Measurements from ENCODE around the gene FERD3L.
"Not testable (repeated sequence)": the region's sequence is repeated elsewhere in the genome, so short reads cannot be mapped to it uniquely, and the experiment has no call there.

FERD3L gene

DNA sequence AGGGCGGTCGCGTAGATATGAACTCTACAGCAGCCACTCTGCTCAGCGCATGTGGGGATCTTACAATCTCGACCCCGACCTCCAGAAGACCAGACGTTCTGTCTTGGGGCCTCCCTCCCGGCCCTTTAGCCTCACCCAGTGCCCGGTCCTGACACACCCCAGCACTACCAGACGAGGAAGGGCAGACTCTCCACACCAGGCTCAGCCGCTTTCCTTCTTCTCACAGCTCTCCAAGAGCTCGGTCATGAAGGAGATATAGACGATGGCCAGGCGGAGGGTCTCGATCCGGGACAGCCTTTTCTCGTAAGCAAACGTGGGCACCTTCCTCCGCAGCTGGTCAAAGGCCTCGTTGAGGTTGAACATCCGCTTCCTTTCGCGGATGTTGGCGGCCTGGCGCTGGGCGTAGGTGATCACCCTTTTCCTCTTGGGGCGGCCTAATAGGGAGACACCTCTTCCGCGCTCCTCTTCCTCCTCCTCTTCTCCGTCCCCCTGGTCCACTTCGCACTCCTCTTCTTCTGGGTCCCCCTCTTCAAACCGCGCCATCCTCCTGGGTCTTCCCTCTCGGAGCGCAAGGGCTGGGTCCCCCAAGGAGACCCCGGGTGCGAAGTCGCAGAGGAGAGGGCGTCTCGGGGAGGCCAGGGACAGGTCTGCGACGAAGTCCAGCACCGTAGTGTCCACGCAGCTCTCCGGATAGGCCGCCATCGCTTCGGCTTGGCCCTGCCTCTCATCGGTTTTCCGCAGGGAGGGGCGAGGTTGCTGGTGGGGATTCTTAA lies at the start of gene FERD3L:
FERD3L (minus strand) TSS at position 761 of the 773 bp plus-strand sequence; CDS start at position 702, 59 bp downstream.
- no peak for DNase-seq (ENCODE audit: low read depth in 1 of 2, low spot score in 1 of 2)

- DNase-seq (ENCODE audit: low read depth in 1 of 2, low spot score in 1 of 2): not testable (repeated sequence)
Measured at GRCh38 chr7:19194417-19194816, 49.2 kb upstream of the FERD3L start.

DNA sequence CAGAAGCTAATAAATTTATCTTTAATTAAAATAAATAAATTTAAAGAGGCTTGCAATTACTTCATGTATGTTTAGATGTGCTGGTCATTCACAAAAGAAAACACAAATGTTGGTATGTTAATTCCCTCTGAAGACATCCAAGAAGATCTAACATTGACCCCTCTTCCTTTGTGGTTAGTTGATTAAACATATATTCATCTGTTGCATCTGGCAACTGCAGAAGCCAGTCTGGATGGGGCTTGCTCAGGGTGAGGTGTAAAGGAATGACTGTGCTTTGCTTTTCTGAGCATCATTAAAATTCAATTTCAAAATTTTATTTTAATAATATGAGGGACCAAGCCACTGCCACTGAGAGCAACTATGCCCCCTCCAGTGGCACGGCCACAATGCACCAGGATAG lies 36.4 kb upstream of the FERD3L start:
- no peak for DNase-seq (ENCODE audit: low read depth in 1 of 2, low spot score in 1 of 2)

- DNase-seq (ENCODE audit: low read depth in 1 of 2, low spot score in 1 of 2): no peak
Measured at GRCh38 chr7:19178595-19178994, 33.4 kb upstream of the FERD3L start.

DNA sequence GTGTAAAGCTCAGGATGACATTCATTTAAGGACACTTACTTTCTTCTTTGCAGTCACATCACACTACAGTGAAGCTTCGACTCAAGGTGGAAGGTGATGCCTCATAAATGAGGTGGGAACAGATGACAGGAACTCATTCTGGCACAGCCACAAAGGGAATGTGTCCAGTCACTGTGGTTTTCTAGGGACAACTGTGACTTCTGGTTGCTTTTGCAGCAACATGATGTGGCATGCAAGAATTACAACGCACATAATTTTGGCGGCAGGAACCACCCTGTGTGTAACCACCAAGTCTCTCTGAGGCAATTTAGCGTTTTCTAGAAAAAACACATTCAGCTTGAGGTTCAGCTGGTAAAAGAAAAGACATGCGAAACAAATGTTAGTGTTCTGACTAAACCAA lies 32.0 kb upstream of the FERD3L start:
- DNase-seq (ENCODE audit: low read depth in 1 of 2, low spot score in 1 of 2): no peak

DNA sequence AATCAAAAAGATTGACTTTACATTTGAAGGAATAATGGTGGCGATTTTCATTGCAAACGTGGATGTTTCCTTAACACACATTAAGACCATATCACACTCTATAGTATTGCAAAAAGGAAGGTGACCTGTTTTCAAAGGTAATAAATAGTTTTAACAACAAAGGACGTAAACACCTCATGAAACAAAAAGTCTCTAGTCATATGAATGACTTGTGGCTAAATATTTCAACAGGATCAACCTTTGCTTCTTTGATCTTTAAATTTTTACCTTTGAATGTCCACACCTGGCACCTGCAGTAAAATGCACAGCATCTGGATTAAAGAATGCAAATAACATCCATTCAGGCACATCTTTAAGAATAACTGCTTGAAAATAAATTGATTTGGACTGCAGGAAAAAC lies 30.0 kb upstream of the FERD3L start:
- no peak for DNase-seq (ENCODE audit: low read depth in 1 of 2, low spot score in 1 of 2)

GRCh38 chr7:19161671-19162070 lies 16.4 kb upstream of the FERD3L start:
- DNase-seq (ENCODE audit: low read depth in 1 of 2, low spot score in 1 of 2): no peak

DNA sequence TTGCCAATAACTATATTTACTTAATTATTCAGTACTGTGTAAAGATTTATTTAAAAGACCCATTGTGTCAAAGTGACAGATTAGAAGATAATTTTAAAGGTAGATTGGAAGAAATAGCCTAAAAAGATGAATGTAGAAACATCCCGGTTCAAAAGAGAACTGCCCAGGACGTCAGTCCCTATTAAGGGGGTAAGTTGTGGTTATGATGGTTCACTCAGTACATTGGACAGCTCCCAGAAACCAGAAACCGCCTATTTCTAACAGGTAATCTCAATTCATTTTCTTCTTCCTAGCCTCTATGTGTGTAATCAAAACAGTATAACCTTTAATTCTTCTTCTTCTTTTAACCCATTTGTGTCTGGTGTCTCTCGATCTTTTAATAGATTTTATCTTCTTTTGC lies 1.5 kb upstream of the FERD3L start:
- DNase-seq (ENCODE audit: low read depth in 1 of 2, low spot score in 1 of 2): no peak

DNA sequence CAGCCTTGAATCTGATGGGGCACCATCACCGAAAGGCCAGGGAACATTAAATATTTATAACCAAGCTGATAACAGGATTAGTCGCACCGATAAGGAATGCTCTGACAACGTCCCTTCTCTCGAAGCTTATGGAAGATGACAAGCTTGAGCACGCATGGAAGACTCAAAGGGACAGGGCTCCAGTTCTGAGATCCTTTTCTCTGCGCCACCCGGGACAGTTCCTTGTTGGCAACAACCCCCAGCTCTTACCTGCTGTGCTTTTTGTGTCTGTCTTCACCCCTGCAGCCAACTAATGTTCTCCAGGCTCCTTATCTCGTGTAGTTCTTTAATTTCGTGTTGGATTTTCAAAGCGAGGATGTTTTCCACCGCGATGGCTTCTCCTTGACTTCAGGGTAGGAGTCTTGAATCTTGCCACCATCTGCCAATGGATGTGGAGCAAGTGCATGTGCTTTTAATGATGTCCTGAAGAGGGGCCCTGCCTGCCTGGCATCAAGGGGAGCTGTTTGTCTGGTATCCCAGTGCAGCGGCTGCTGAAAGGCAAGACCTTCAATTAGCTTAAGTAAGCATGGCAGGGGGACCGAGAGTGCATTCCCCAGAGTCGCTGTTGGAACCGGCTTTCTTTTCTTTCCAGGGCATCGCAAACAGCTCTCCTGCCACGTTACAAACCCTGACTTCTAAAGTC lies 354 bp upstream of the FERD3L start:
- DNase-seq (ENCODE audit: low read depth in 1 of 2, low spot score in 1 of 2): no peak

DNA sequence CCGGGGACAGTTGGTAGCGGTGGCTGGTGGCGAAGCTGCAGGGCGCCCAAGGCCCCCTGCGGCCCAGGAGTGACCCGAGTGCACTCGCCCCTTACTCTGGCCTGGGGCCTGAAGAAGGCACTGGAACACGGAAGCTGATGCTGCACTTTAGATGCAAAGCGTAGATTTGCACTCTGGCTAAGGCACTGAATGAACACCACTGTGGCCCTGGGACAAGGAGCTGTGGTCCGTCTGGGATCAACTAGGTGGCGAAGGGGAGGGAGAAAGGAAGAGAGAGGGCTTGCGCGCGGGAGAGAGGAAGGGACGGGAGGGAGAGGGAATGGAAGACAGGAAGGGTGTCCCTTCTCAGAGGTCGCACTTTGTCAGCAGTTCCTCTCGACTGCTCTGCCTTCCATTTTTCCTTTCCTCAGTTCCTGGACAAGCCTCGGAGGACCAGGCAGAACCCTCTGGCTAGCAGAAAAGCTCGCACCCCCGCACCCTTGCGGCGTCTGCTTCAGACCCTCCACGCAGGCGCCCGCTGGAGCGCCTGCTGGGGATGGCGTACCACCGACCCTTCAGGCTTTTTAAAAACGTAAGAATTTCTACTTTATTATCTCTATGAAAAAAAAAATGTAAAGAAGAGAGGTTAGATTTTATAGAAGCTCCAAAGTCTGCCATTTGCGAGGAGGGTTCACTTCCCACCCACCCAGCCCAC lies 1.2 kb downstream of the FERD3L start:
- no peak for DNase-seq (ENCODE audit: low read depth in 1 of 2, low spot score in 1 of 2)

DNA sequence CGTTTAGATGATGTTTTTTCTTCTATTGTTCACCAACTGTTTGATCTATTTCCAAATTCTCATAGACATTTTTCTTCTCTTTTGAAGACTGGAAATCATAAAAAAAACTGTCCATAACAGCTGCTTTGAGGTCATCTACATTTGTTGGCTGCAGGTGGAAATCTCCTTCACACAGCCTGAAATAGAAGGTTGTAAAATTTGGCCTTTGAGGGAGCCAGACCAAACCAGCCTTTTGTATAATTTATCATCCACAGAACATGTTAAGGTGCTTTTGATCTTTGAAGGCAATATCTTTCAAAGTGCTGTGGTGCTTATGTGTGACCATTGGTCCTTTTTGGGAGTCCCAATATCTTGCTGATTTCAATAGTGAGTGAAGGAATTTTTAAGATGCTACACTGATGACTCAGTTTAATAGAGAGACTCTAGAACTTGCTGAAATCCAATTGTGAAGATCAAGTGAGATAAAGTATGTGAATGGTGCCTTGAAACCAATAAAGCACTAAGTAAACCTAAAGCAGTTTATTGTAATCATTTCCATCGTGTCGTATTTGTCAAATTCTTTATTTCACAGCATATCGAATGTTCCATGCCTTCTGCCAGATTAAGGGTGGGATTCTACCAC lies 5.4 kb downstream of the FERD3L start:
- DNase-seq (ENCODE audit: low read depth in 1 of 2, low spot score in 1 of 2): no peak

DNA sequence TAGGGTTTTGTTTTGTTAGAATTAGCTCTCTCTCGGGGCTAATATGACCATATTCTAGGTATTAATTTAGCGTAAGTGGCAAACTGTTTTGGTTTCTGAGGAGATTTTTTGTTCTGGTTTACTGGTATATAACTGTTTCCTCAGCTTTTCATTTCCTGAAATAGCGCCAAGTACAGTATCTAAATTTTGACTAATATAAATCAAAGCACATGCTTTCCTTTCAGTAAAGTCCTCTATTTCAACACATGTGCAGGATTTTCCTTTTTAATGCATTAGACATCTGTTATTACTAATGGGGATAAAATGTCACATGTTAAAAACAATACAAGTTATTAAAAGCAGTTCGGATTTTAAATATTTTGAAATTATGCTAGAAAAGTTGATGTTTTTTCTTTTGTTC lies 11.3 kb downstream of the FERD3L start:
- DNase-seq (ENCODE audit: low read depth in 1 of 2, low spot score in 1 of 2): no peak

GRCh38 chr7:19133390-19133789 lies 11.8 kb downstream of the FERD3L start:
- no peak for DNase-seq (ENCODE audit: low read depth in 1 of 2, low spot score in 1 of 2)

DNA sequence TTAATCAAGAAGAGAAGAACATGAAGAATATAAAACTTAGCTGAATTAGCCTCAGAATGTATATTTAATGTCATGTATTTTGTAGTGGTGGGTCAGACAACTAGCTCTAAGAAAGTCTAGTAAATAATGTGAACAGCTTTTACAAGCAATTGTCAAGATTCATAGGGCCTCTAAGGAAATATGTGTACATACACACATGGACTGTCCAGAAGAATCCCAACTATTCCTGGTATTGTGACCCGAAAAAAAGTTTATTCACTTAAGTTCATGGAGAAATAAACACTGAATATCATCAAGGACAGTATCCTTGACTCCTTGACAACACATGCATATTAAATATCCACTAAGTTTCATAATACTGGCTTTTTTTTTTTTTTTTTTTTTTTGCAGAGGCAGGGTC lies 16.4 kb downstream of the FERD3L start:
- no peak for DNase-seq (ENCODE audit: low read depth in 1 of 2, low spot score in 1 of 2)

GRCh38 chr7:19121977-19122588 lies 23.1 kb downstream of the FERD3L start:
- no peak for DNase-seq (ENCODE audit: low read depth in 1 of 2, low spot score in 1 of 2)

- no peak for DNase-seq (ENCODE audit: low read depth in 1 of 2, low spot score in 1 of 2)
Measured at GRCh38 chr7:19119870-19120486, 25.2 kb downstream of the FERD3L start.

DNA sequence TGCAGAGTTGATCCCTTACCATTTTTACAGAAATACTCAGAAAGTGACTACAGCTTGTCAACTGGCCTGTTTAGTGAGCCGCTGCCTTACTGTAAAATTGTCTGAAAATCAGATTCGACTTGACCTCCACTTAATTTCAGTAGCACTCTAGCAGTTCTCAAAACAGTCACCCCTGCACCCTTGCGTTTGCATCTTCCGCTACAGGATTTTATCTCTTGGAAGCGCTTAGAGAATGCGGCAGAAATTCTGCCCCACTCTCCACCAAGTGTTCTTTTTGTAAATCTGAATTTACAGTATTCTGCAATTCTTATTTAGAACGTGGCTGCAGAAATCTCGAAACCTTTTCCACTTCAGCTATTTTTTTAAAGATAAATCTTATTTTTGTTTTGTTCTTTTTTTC lies 25.8 kb downstream of the FERD3L start:
- no peak for DNase-seq (ENCODE audit: low read depth in 1 of 2, low spot score in 1 of 2)

- DNase-seq (ENCODE audit: low read depth in 1 of 2, low spot score in 1 of 2): no peak
Measured at GRCh38 chr7:19118636-19119371, 26.4 kb downstream of the FERD3L start.

GRCh38 chr7:19117870-19118608 lies 27.2 kb downstream of the FERD3L start:
- no peak for DNase-seq (ENCODE audit: low read depth in 1 of 2, low spot score in 1 of 2)

All from activated T-helper 1 cell treated with anti-CD3 and anti-CD28 coated beads, Interleukin-2, amount 50 U/mL, for 16 hours (primary cell).